Panc1 (cell line): Measurements from ENCODE around the gene PRODH2. TPM values are rescaled to one million over a fixed set of nuclear protein-coding genes. Genes with fewer than 3 reads are reported as not detected.

Experiments used
- ATAC-seq: fragments of 200-7000 bp; cut with Tn5 transposase; 2 replicates; pipeline ENCODE4 v1.9.1; 2020; ENCODE audit warnings: mild to moderate bottlenecking, moderate library complexity
- BruUV-seq: library from RNA; stranded (reverse); fragments of 400-500 nt; replicated peaks from 2 replicates; lab custom pipeline; 2021; lab: Mats Ljungman, UMichigan
- CTCF ChIA-PET: fragments of 300-600 bp; sonication (Branson Sonifier 250); formaldehyde crosslinking; loops from one replicate; lab custom pipeline; 2022; ENCODE audit warnings: antibody characterized with exemption; lab: Charles Lee
- POLR2A ChIA-PET: fragments of 300-600 bp; sonication (Branson Sonifier 250); formaldehyde crosslinking; loops from one replicate; lab custom pipeline; 2022; ENCODE audit warnings: antibody characterized with exemption; lab: Charles Lee
- DNase-seq: peaks from one replicate; pipeline ENCODE4 v3.0.0-alpha.2; 2010; ENCODE audit warnings: low read depth, low spot score
- H3K27ac ChIP-seq: 2 replicates; pipeline ENCODE4 v1.5.1; 2011; ENCODE audit warnings: mild to moderate bottlenecking, low read length, inconsistent platforms
- H3K27me3 ChIP-seq: fragments of 200-500 bp; sonication (Bioruptor generic); 2 replicates; pipeline ENCODE4 v1.6.0; 2014; ENCODE audit warnings: low read length, inconsistent platforms; ENCODE audit not compliant: control insufficient read depth, insufficient read depth
- H3K36me3 ChIP-seq: fragments of 200-500 bp; sonication (Bioruptor generic); 2 replicates; pipeline ENCODE4 v1.5.1; 2014; ENCODE audit warnings: inconsistent platforms, mild to moderate bottlenecking, low read length, moderate library complexity; ENCODE audit not compliant: control insufficient read depth, insufficient read depth
- H3K4me1 ChIP-seq: 2 replicates; pipeline ENCODE4 v1.5.1; 2011; ENCODE audit warnings: inconsistent platforms, mild to moderate bottlenecking, low read length, moderate library complexity; ENCODE audit not compliant: control insufficient read depth, insufficient read depth
- H3K4me3 ChIP-seq, 2 experiments: 2 replicates each; pipeline ENCODE4 v1.5.1; 2011 to 2012; ENCODE audit warnings: low read depth in 2 of 2, low read length in 2 of 2, mild to moderate bottlenecking in 2 of 2, inconsistent platforms in 1 of 2, moderate library complexity in 1 of 2
- H3K9me3 ChIP-seq: fragments of 200-500 bp; sonication (Bioruptor generic); 2 replicates; pipeline ENCODE4 v1.5.1; 2014; ENCODE audit warnings: low read depth, mild to moderate bottlenecking, inconsistent platforms, low read length, moderate library complexity; ENCODE audit not compliant: control insufficient read depth, insufficient read depth
- CTCF ChIP-seq: fragments of 450-650 bp; IDR thresholded peaks from 2 replicates; pipeline ENCODE4 v1.5.1; 2017; ENCODE audit warnings: mild to moderate bottlenecking
- POLR2AphosphoS5 ChIP-seq: IDR thresholded peaks from 2 replicates; pipeline ENCODE4 v1.6.1; 2012; ENCODE audit warnings: mild to moderate bottlenecking, low read depth, low read length, moderate library complexity
- REST ChIP-seq, 2 experiments: IDR thresholded peaks; 2 replicates each; pipeline ENCODE4 v1.6.1; 2011 to 2012; ENCODE audit warnings: low read depth in 2 of 2, control low read depth in 1 of 2, low read length in 1 of 2, mild to moderate bottlenecking in 1 of 2, moderate library complexity in 1 of 2; ENCODE audit not compliant: insufficient read depth in 1 of 2
- SIN3A ChIP-seq: IDR thresholded peaks from 2 replicates; pipeline ENCODE4 v1.6.1; 2012; ENCODE audit warnings: low read depth, mild to moderate bottlenecking, low read length, moderate library complexity, borderline replicate concordance; ENCODE audit not compliant: insufficient read depth
- TCF7L2 ChIP-seq: IDR thresholded peaks from 2 replicates; pipeline ENCODE4 v1.6.1; 2011; ENCODE audit warnings: mild to moderate bottlenecking, low read depth, low read length, inconsistent platforms
- in situ Hi-C: cut with HindIII; loops from 2 replicates; pipeline ENCODE4 v1.10.0; 2016; ENCODE audit warnings: low sequenced_read_pairs, low pct_unique_long_range_greater_than_20kb
- intact Hi-C: fragments of 100-400 bp; cut with micrococcal nuclease; formaldehyde crosslinking; loops from one replicate; pipeline ENCODE4 v1.10.0; 2022; ENCODE audit not compliant: unreplicated experiment
- total RNA-seq: library from RNA; stranded (reverse); gene quantifications from one replicate; pipeline ENCODE4 v1.2.1, GENCODE V29; 2021; ENCODE audit not compliant: unreplicated experiment

The PRODH2 gene
- total RNA-seq, 1 experiment from 2014 or later = not detected

GRCh38 chr19:35845215-35846037, 32.8 kb upstream of the PRODH2 start:
- ChIA-PET POLR2A (interaction anchor here (0.5 kb wide), 1 partner anchor 25 kb away, joined by 10 read pairs; no protein-coding TSS in a partner anchor), CTCF (interaction anchor here (0.6 kb wide), 1 partner anchor 26 kb away, joined by 10 read pairs; no protein-coding TSS in a partner anchor)
- no peak overlapping the region for H3K27ac ChIP-seq
- no TSS peak for BruUV-seq
- no peaks in the 10 kb centered on the region for H3K9me3 ChIP-seq
- DNase-seq (no peak), ATAC-seq (peak; percentile 84)
- TF ChIP-seq CTCF (no peak), SIN3A (no peak), TCF7L2 (peak; percentile 77), POLR2AphosphoS5 (no peak)
- intact Hi-C loops (no loop called here), in situ Hi-C loops (no loop called here)
- H3K4me1 ChIP-seq = peaks cover 11% of the 10 kb centered on the region
- no peaks in the 10 kb centered on the region for H3K36me3 ChIP-seq
- peak overlapping the region; percentile 46 to 62 for H3K4me3 ChIP-seq
- no peaks in the 10 kb centered on the region for H3K27me3 ChIP-seq

GRCh38 chr19:35844482-35845214, 32.0 kb upstream of the PRODH2 start:
- H3K27me3 ChIP-seq = no peaks in the 10 kb centered on the region
- POLR2A ChIA-PET = no interaction called here
- H3K4me3 ChIP-seq = peak overlapping the region; percentile 46 to 62
- ATAC-seq (no peak), DNase-seq (no peak)
- BruUV-seq = no TSS peak
- peaks cover 11% of the 10 kb centered on the region for H3K4me1 ChIP-seq
- in situ Hi-C loops (no loop called here), intact Hi-C loops (no loop called here)
- no peak overlapping the region for H3K27ac ChIP-seq
- TF ChIP-seq SIN3A (no peak), CTCF (no peak), REST (IDR thresholded peaks at IDR 0.05; ENCODE audit: insufficient read depth in 1 of 2, low read depth in 2 of 2, low read length in 1 of 2) (no peak), TCF7L2 (no peak)
- H3K36me3 ChIP-seq = no peaks in the 10 kb centered on the region
- CTCF ChIA-PET = interaction anchor here (0.5 kb wide), 1 partner anchor 26 kb away, joined by 3 read pairs; no protein-coding TSS in a partner anchor
- no peaks in the 10 kb centered on the region for H3K9me3 ChIP-seq
